Measurements from ENCODE around the gene ZWINT.

- TF ChIP-seq EZH2 (IDR thresholded peaks at IDR 0.05), result no peak
- no peak for TF ChIP-seq POLR2AphosphoS5 (IDR thresholded peaks at IDR 0.05; ENCODE audit: borderline replicate concordance, low read depth, low read length)
Observed at GRCh38 chr10:56319386-56319785, 41.7 kb downstream of the ZWINT start.

All from SK-N-MC (cell line).